Limb (tissue), 2 donors: Measurements from ENCODE around the gene TNFRSF21.
"Not testable (repeated sequence)": the region's sequence is repeated elsewhere in the genome, so short reads cannot be mapped to it uniquely, and the experiment has no call there.

ENCODE experiments used
- DNase-seq, 2 donors: peaks; one replicate each; pipeline ENCODE4 v3.0.0-alpha.2; 2016; ENCODE audit errors: extremely low spot score in 2 of 2

Gene TNFRSF21

GRCh38 chr6:47252633-47253032 is 57.1 kb downstream of the TNFRSF21 start:
- DNase-seq, result no peak

- no peak for DNase-seq
Measured at GRCh38 chr6:47251396-47251795, 58.3 kb downstream of the TNFRSF21 start.

GRCh38 chr6:47250302-47250701 is 59.4 kb downstream of the TNFRSF21 start:
- no peak for DNase-seq

GRCh38 chr6:47248446-47248845 is 61.3 kb downstream of the TNFRSF21 start:
- DNase-seq, result no peak

GRCh38 chr6:47247227-47247797 is 62.4 kb downstream of the TNFRSF21 start:
- DNase-seq, result peak in 1 of 2 donors; percentile 56

- no peak for DNase-seq
Measured at GRCh38 chr6:47246551-47246950, 63.2 kb downstream of the TNFRSF21 start.

GRCh38 chr6:47245745-47246371 is 63.8 kb downstream of the TNFRSF21 start:
- no peak for DNase-seq

- peak; percentile 63 to 64 for DNase-seq
Measured at GRCh38 chr6:47242483-47243386, 67.0 kb downstream of the TNFRSF21 start.

GRCh38 chr6:47241742-47242482 is 67.8 kb downstream of the TNFRSF21 start:
- DNase-seq, result no peak

GRCh38 chr6:47240277-47240890 is 69.3 kb downstream of the TNFRSF21 start:
- no peak for DNase-seq

- DNase-seq, result no peak
Measured at GRCh38 chr6:47239546-47239945, 70.2 kb downstream of the TNFRSF21 start.

- DNase-seq, result no peak
Measured at GRCh38 chr6:47238456-47238995, 71.2 kb downstream of the TNFRSF21 start.

GRCh38 chr6:47237196-47237595 is 72.5 kb downstream of the TNFRSF21 start:
- no peak for DNase-seq

- no peak for DNase-seq
Measured at GRCh38 chr6:47235964-47236760, 73.5 kb downstream of the TNFRSF21 start.

- no peak for DNase-seq
Measured at GRCh38 chr6:47235421-47235820, 74.3 kb downstream of the TNFRSF21 start.

- no peak for DNase-seq
Measured at GRCh38 chr6:47234266-47234933, 75.3 kb downstream of the TNFRSF21 start.

GRCh38 chr6:47231151-47231550 is 78.6 kb downstream of the TNFRSF21 start:
- no peak for DNase-seq

- DNase-seq, result no peak
Measured at GRCh38 chr6:47230579-47230978, 79.1 kb downstream of the TNFRSF21 start.

GRCh38 chr6:47229255-47229654 is 80.5 kb downstream of the TNFRSF21 start:
- no peak for DNase-seq

GRCh38 chr6:47228093-47228492 is 81.6 kb downstream of the TNFRSF21 start:
- not testable (repeated sequence) for DNase-seq
